Adrenal gland (tissue), 12 donors: ENCODE measurements around the gene NECAB2. TPM values are rescaled to one million over a fixed set of nuclear protein-coding genes. Genes with fewer than 3 reads are reported as not detected.

Source experiments
- DNase-seq, 7 donors: peaks; one replicate each; pipeline ENCODE4 v3.0.0-alpha.2; 2019 to 2020
- H3K27ac ChIP-seq, 5 donors: fragments of 200-600 bp; sonication (generic) in 4 of 5; 1 replicate in 3 of 5; 2 replicates in 2 of 5; pipeline versions ENCODE4 v1.5.1 to v1.8.0; 2016 to 2020; ENCODE audit warnings: mild to moderate bottlenecking in 1 of 5
- H3K27me3 ChIP-seq: fragments of 200-600 bp; 2 replicates; pipeline ENCODE4 v1.8.0; 2021
- H3K36me3 ChIP-seq, 2 donors: fragments of 200-600 bp; replicated peaks in 1 of 2; 1 replicate in 1 of 2; 2 replicates in 1 of 2; pipeline versions ENCODE4 v1.5.1 to v1.8.0; 2018 to 2022
- H3K4me1 ChIP-seq, 2 donors: fragments of 200-600 bp; replicated peaks in 1 of 2; 1 replicate in 1 of 2; 2 replicates in 1 of 2; pipeline versions ENCODE4 v1.5.1 to v1.8.0; 2018 to 2021
- H3K4me3 ChIP-seq, 4 donors: fragments of 200-600 bp; sonication (generic) in 3 of 4; one replicate each; pipeline ENCODE4 v1.5.1; 2016 to 2018
- H3K9me3 ChIP-seq, 3 donors: fragments of 200-600 bp; sonication (generic) in 1 of 3; replicated peaks in 1 of 3; 1 replicate in 2 of 3; 2 replicates in 1 of 3; pipeline versions ENCODE4 v1.5.1 to v1.8.0; 2016 to 2021
- CTCF ChIP-seq, 6 experiments: fragments of 450-650 bp in 4 of 6; fragments of 200-600 bp in 2 of 6; sonication (generic) in 1 of 6; IDR thresholded peaks; 1 replicate in 5 of 6; 2 replicates in 1 of 6; pipeline versions ENCODE4 v1.5.1 to v1.8.0; 2016 to 2021; ENCODE audit warnings: antibody characterized with exemption in 6 of 6, mild to moderate bottlenecking in 2 of 6, moderate library complexity in 1 of 6
- POLR2A ChIP-seq, 2 donors: fragments of 450-650 bp; IDR thresholded peaks; one replicate each; pipeline ENCODE4 v1.6.1; 2017; ENCODE audit warnings: antibody characterized with exemption in 2 of 2, mild to moderate bottlenecking in 2 of 2, moderate library complexity in 1 of 2
- WGBS, 4 donors: extraction: QIAGEN DNeasy Blood & Tissue Kit in 2 of 4; methylation state at CpG; one replicate each; pipeline versions ENCODE4 v1.1.5 to v1.1.7; 2013 to 2017; 5-methylcytosine and 5-hydroxymethylcytosine counted together
- intact Hi-C, 2 donors: fragments of 100-400 bp; cut with DNase I; formaldehyde crosslinking; loops; one replicate each; pipeline versions ENCODE4 v1.14.1 to v1.15.0; 2022 to 2023
- polyA plus RNA-seq, 3 donors: library from polyadenylated mRNA; stranded (reverse); fragments of 200-250 nt in 2 of 3; fragments of 350-450 nt in 1 of 3; fragmentation: Illumina TruSeq in 1 of 3; extraction: RNeasy Lipid Tissue Mini Kit (QIAGEN cat#74804) in 1 of 3; gene quantifications; one replicate each; pipeline ENCODE4 v1.2.3, GENCODE V29; 2013 to 2014
- total RNA-seq, 9 donors: library from RNA; depleted of rRNA in 4 of 9; stranded (reverse); fragments of >200 nt in 4 of 9; fragments of 120-200 nt in 1 of 9; fragmentation: NEBNext Ultra II Directional in 1 of 9; extraction: Animal tissue kit (Norgen Biotek cat#: 25700) in 1 of 9; gene quantifications; one replicate each; pipeline versions ENCODE4 v1.1.0 to v1.2.4, GENCODE V29; 2013 to 2023
- donor health status: healthy with polysubstance abuse.
- donor health status: Bipolar disorder and iron deficiency.
- donor health status: DM: yes; HTN: yes; CAD: no.
- donor health status: DM: no; HTN: no; CAD: no.
- donor health status: DM: no; HTN: no; CAD: no.
- donor health status: DM: yes; HTN: yes; CAD: no.

NECAB2 gene
- total and polyA plus RNA-seq, 12 donors = 0.14 to 2.1 (median 0.36) TPM; not detected in 3

- Histone ChIP-seq H3K9me3 (no peaks in the 10 kb centered on the region), H3K4me3 (no peak overlapping the region), H3K4me1 (peaks cover 0 to 5% of the 10 kb centered on the region in 2 donors), H3K27me3 (no peaks in the 10 kb centered on the region), H3K27ac (no peak overlapping the region), H3K36me3 (no peaks in the 10 kb centered on the region)
- TF ChIP-seq POLR2A (IDR thresholded peaks at IDR 0.05) = no peak
- no peak for TF ChIP-seq CTCF (IDR thresholded peaks at IDR 0.05)
- intact Hi-C loops = no loop called here
- DNase-seq = no peak
- WGBS, 4 donors = 88 to 89% (median 88%) methylated on average over 36 to 42 of the region's 42 CpGs
Observed at GRCh38 chr16:84040823-84041820, 73.1 kb downstream of the NECAB2 start.

- intact Hi-C loops = no loop called here
Observed at GRCh38 chr16:84041881-84042280, 73.8 kb downstream of the NECAB2 start.

DNA sequence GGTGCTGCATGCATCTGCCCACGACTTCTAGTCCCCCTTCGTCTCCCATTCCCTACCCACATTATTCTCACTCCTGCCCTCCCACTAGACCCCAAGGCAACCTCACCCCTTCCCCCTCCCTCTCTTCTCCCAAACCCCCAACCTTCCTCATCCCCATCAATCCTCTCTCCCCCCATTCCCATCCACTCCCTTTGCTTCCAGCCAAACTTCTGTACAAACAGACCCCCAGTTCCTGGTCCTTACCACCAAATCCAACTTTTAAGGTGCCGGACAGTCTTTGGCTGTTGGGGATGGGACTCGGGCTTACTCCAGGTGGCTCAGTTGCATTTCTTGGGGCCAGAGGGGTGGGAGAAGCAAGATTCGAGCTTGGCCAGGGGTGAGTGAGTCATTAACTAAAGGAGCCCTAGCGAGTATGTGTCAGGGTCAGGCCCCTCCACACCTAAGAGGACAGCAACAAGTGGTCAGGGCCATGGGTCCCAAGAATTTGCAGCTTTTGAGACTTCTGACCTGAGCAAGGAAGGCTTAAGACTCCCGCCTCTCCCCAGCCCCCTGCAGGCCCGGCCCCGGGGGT lies 74.3 kb downstream of the NECAB2 start, which contains the start of gene SLC38A8:
Gene SLC38A8, minus strand, starts transcription at position 488 of the 571 bp plus-strand sequence. CDS start 638 bp downstream, outside the sequence.
- intact Hi-C loops = no loop called here
- no peak within 1 kb of the TSS for H3K4me3 ChIP-seq
- no peaks in the 10 kb centered on the region for H3K9me3 ChIP-seq
- no peaks in the 10 kb centered on the region for H3K36me3 ChIP-seq
- peak within 1 kb of the TSS in 1 of 5 donors; percentile 52 for H3K27ac ChIP-seq
- no peak for DNase-seq
- no peaks in the 10 kb centered on the region for H3K27me3 ChIP-seq
- TF ChIP-seq POLR2A (IDR thresholded peaks at IDR 0.05) (no peak), CTCF (IDR thresholded peaks at IDR 0.05) (no peak)
- peaks cover 0 to 5% of the 10 kb centered on the region in 2 donors for H3K4me1 ChIP-seq
- WGBS, 4 donors = 73 to 90% (median 78%) methylated on average over 3 to 9 of the region's 9 CpGs

More at GRCh38 chr16:84041881-84042280, 73.8 kb downstream of the NECAB2 start:
- Histone ChIP-seq H3K4me1 (peaks cover 0 to 5% of the 10 kb centered on the region in 2 donors), H3K36me3 (no peaks in the 10 kb centered on the region), H3K9me3 (no peaks in the 10 kb centered on the region), H3K27ac (no peak overlapping the region), H3K4me3 (no peak overlapping the region), H3K27me3 (no peaks in the 10 kb centered on the region)
- no peak for DNase-seq
- 87 to 91% (median 90%) methylated on average over 16 to 17 of the region's 17 CpGs for WGBS, 4 donors
- TF ChIP-seq POLR2A (IDR thresholded peaks at IDR 0.05) (no peak), CTCF (IDR thresholded peaks at IDR 0.05) (no peak)

DNA sequence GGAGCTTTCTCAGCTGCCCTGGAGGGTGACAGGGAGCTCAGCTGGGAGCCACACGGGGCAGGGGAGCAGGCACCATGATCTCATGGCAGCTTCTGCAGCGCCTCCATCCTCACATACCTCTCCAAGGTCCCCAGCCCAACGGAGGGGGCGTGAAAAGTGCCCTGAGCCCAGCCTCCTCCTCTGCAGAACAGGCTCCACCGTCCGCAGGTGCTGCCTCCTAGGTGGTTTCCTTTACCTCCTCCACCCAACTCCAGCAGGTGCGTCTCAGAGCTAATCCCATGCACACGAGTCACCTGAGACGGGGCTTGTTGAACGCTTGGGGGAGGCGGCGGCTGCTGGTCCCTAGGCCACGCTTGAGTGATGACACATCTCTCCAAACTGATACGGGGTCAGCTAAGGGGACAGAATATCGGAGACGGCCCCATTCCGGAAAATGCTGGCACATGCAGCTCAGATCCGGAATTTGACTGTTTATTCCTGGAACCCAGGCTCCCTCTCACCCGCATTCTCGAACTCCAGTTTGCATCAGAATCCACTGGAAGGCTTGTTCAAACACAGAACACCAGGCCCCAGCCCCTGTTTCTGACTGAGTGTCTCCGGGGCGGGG lies 74.9 kb downstream of the NECAB2 start:
- TF ChIP-seq POLR2A (IDR thresholded peaks at IDR 0.05) = no peak
- TF ChIP-seq CTCF (IDR thresholded peaks at IDR 0.05) = no peak
- 78 to 85% (median 81%) methylated on average over 16 to 22 of the region's 22 CpGs for WGBS, 4 donors
- Histone ChIP-seq H3K9me3 (no peaks in the 10 kb centered on the region), H3K27me3 (no peaks in the 10 kb centered on the region), H3K27ac (no peak overlapping the region), H3K4me1 (peaks cover 0 to 5% of the 10 kb centered on the region in 2 donors), H3K36me3 (no peaks in the 10 kb centered on the region), H3K4me3 (no peak overlapping the region)
- intact Hi-C loops = no loop called here
- DNase-seq = no peak
